H9 (cell line): Measurements from ENCODE around the gene MIPEP. TPM values are rescaled to one million over a fixed set of nuclear protein-coding genes. Genes with fewer than 3 reads are reported as not detected.

Experiments used
- DNase-seq: peaks from one replicate; pipeline ENCODE4 v3.0.0-alpha.2; 2017
- H2AFZ ChIP-seq: one replicate; pipeline ENCODE4 v1.6.1; 2013; ENCODE audit warnings: mild to moderate bottlenecking, low read length, control low read depth, moderate library complexity
- H2AK5ac ChIP-seq: 2 replicates; pipeline ENCODE4 v1.6.1; 2013; ENCODE audit warnings: low read length, control low read depth, mixed read lengths; ENCODE audit not compliant: insufficient read length
- H2BK120ac ChIP-seq: one replicate; pipeline ENCODE4 v1.6.1; 2013; ENCODE audit warnings: low read depth, mild to moderate bottlenecking, low read length, control low read depth, inconsistent platforms; ENCODE audit not compliant: poor library complexity, severe bottlenecking
- H2BK12ac ChIP-seq: 2 replicates; pipeline ENCODE4 v1.6.1; 2013; ENCODE audit warnings: low read length, control low read depth, mixed read lengths, low read depth; ENCODE audit not compliant: insufficient read length
- H2BK15ac ChIP-seq: 2 replicates; pipeline ENCODE4 v1.6.1; 2013; ENCODE audit warnings: low read depth, low read length, control low read depth
- H2BK20ac ChIP-seq: one replicate; pipeline ENCODE4 v1.6.1; 2013; ENCODE audit warnings: low read depth, mild to moderate bottlenecking, low read length, control low read depth, inconsistent platforms; ENCODE audit not compliant: poor library complexity, severe bottlenecking
- H2BK5ac ChIP-seq: 2 replicates; pipeline ENCODE4 v1.6.1; 2013; ENCODE audit warnings: low read length, control low read depth, mixed read lengths; ENCODE audit not compliant: insufficient read length
- H3K14ac ChIP-seq: 2 replicates; pipeline ENCODE4 v1.6.1; 2013; ENCODE audit warnings: low read length, control low read depth; ENCODE audit not compliant: insufficient read depth
- H3K18ac ChIP-seq: 2 replicates; pipeline ENCODE4 v1.6.1; 2013; ENCODE audit warnings: low read depth, mild to moderate bottlenecking, mixed read lengths, low read length, control low read depth; ENCODE audit not compliant: insufficient read length
- H3K23ac ChIP-seq: 2 replicates; pipeline ENCODE4 v1.6.1; 2013; ENCODE audit warnings: low read length, control low read depth, mixed read lengths, low read depth; ENCODE audit not compliant: insufficient read length
- H3K23me2 ChIP-seq: 2 replicates; pipeline ENCODE4 v1.6.1; 2013; ENCODE audit warnings: low read depth, mild to moderate bottlenecking, mixed read lengths, low read length, control low read depth; ENCODE audit not compliant: insufficient read length, poor library complexity, severe bottlenecking
- H3K27ac ChIP-seq: 2 replicates; pipeline ENCODE4 v1.5.1; 2013; ENCODE audit warnings: low read length, control low read depth, mixed read lengths, low read depth; ENCODE audit not compliant: insufficient read length
- H3K27me3 ChIP-seq: 2 replicates; pipeline ENCODE4 v1.6.1; 2013; ENCODE audit warnings: low read length, control low read depth, inconsistent platforms; ENCODE audit not compliant: insufficient read depth
- H3K4ac ChIP-seq: 2 replicates; pipeline ENCODE4 v1.6.1; 2013; ENCODE audit warnings: low read depth, mild to moderate bottlenecking, control low read depth, inconsistent platforms, low read length, moderate library complexity
- H3K4me1 ChIP-seq: 2 replicates; pipeline ENCODE4 v1.6.1; 2013; ENCODE audit warnings: low read length, control low read depth, inconsistent platforms; ENCODE audit not compliant: insufficient read depth
- H3K4me2 ChIP-seq: 2 replicates; pipeline ENCODE4 v1.6.1; 2013; ENCODE audit warnings: low read length, control low read depth, mixed read lengths; ENCODE audit not compliant: insufficient read length, insufficient read depth
- H3K56ac ChIP-seq: 2 replicates; pipeline ENCODE4 v1.6.1; 2013; ENCODE audit warnings: low read depth, mild to moderate bottlenecking, mixed read lengths, low read length, control low read depth; ENCODE audit not compliant: insufficient read length
- H3K79me1 ChIP-seq: 2 replicates; pipeline ENCODE4 v1.6.1; 2013; ENCODE audit warnings: low read depth, mild to moderate bottlenecking, moderate library complexity, low read length, control low read depth, inconsistent platforms; ENCODE audit not compliant: insufficient read depth, poor library complexity, severe bottlenecking
- H3K79me2 ChIP-seq: 2 replicates; pipeline ENCODE4 v1.6.1; 2013; ENCODE audit warnings: low read length, control low read depth, inconsistent platforms; ENCODE audit not compliant: insufficient read depth
- H3K9ac ChIP-seq: 2 replicates; pipeline ENCODE4 v1.6.1; 2013; ENCODE audit warnings: low read length, control low read depth, mixed read lengths; ENCODE audit not compliant: insufficient read length; ENCODE audit errors: extremely low read depth
- H3K9me3 ChIP-seq: one replicate; pipeline ENCODE4 v1.6.1; 2013; ENCODE audit warnings: low read depth, low read length, inconsistent platforms; ENCODE audit not compliant: control insufficient read depth
- H3T11ph ChIP-seq: one replicate; pipeline ENCODE4 v1.6.1; 2013; ENCODE audit warnings: mild to moderate bottlenecking, low read length, control low read depth, inconsistent platforms
- H4K20me1 ChIP-seq: one replicate; pipeline ENCODE4 v1.6.1; 2013; ENCODE audit not compliant: control insufficient read depth, insufficient read length, insufficient read depth
- H4K5ac ChIP-seq: 2 replicates; pipeline ENCODE4 v1.6.1; 2013; ENCODE audit warnings: low read depth, mild to moderate bottlenecking, mixed read lengths, low read length, control low read depth; ENCODE audit not compliant: insufficient read length
- H4K8ac ChIP-seq: replicated peaks from 2 replicates; pipeline ENCODE4 v1.6.1; 2013; ENCODE audit warnings: low read length, control low read depth, mixed read lengths, low read depth; ENCODE audit not compliant: insufficient read length
- H4K91ac ChIP-seq: 2 replicates; pipeline ENCODE4 v1.6.1; 2013; ENCODE audit warnings: low read depth, mild to moderate bottlenecking, moderate library complexity, mixed read lengths, low read length, control low read depth; ENCODE audit not compliant: insufficient read length
- H3K27ac Mint-ChIP-seq, 3 experiments: 2 replicates in 2 of 3; 3 replicates in 1 of 3; pipeline ENCODE4 v1.8.0; 2020 to 2021; ENCODE audit warnings: mixed read lengths in 3 of 3, mild to moderate bottlenecking in 1 of 3, moderate library complexity in 1 of 3
- H3K27me3 Mint-ChIP-seq: 2 replicates; pipeline ENCODE4 v1.8.0; 2021; ENCODE audit warnings: low read depth, mild to moderate bottlenecking, moderate library complexity, mixed read lengths
- H3K36me3 Mint-ChIP-seq, 3 experiments: 2 replicates in 2 of 3; 3 replicates in 1 of 3; pipeline ENCODE4 v1.8.0; 2020 to 2021; ENCODE audit warnings: low read depth in 3 of 3, mixed read lengths in 3 of 3; ENCODE audit not compliant: insufficient read depth in 1 of 3
- H3K4me1 Mint-ChIP-seq, 2 experiments: 2 replicates each; pipeline ENCODE4 v1.8.0; 2020; ENCODE audit warnings: mixed read lengths in 2 of 2
- H3K4me3 Mint-ChIP-seq, 2 experiments: 2 replicates in 1 of 2; 3 replicates in 1 of 2; pipeline ENCODE4 v1.8.0; 2020 to 2021; ENCODE audit warnings: mild to moderate bottlenecking in 2 of 2, mixed read lengths in 2 of 2, moderate library complexity in 1 of 2
- H3K9me3 Mint-ChIP-seq, 2 experiments: 2 replicates in 1 of 2; 3 replicates in 1 of 2; pipeline ENCODE4 v1.8.0; 2020; ENCODE audit warnings: mild to moderate bottlenecking in 2 of 2, mixed read lengths in 2 of 2, moderate library complexity in 1 of 2
- CTCF ChIP-seq: fragments of 200-600 bp; sonication (generic); conservative IDR thresholded peaks from 3 replicates; pipeline ENCODE4 v1.8.0; 2021; ENCODE audit warnings: antibody characterized with exemption, mild to moderate bottlenecking
- WGBS: extraction: QIAGEN DNeasy Blood & Tissue Kit; methylation state at CpG from one replicate; pipeline ENCODE4 v1.1.7; 2013; ENCODE audit warnings: missing lambda C conversion rate, low lambda C conversion rate, mixed read lengths; ENCODE audit not compliant: insufficient read length; ENCODE audit errors: extremely low coverage; 5-methylcytosine and 5-hydroxymethylcytosine counted together
- total RNA-seq: library from RNA; stranded (reverse); gene quantifications from 2 replicates; pipeline ENCODE4 v1.2.1, GENCODE V29; 2021

The MIPEP gene
- total RNA-seq, 1 experiment from 2014 or later = 18.5 TPM

- Histone ChIP-seq H3K18ac (no peak overlapping the region), H4K5ac (no peak overlapping the region), H4K91ac (no peak overlapping the region), H4K8ac (no peak overlapping the region), H3K79me2 (no peaks in the 10 kb centered on the region), H3K27ac (no peak overlapping the region), H3K14ac (no peak overlapping the region), H2BK5ac (no peak overlapping the region), H2BK15ac (no peak overlapping the region), H3K27me3 (no peaks in the 10 kb centered on the region), H4K20me1 (no peaks in the 10 kb centered on the region), H3K56ac (no peak overlapping the region), H3K4me2 (no peak overlapping the region), H3T11ph (no peak overlapping the region), H3K4me1 (no peaks in the 10 kb centered on the region), H3K79me1 (no peaks in the 10 kb centered on the region), H2BK20ac (no peak overlapping the region), H3K9me3 (no peaks in the 10 kb centered on the region), H3K23me2 (no peaks in the 10 kb centered on the region), H3K4ac (no peak overlapping the region), H2AK5ac (no peak overlapping the region), H3K9ac (no peak overlapping the region), H2AFZ (no peak overlapping the region), H3K23ac (no peak overlapping the region), H2BK12ac (no peak overlapping the region), H2BK120ac (no peak overlapping the region)
- DNase-seq = no peak
- H3K4me1 Mint-ChIP-seq = peaks cover 15 to 17% of the 10 kb centered on the region in 2 experiments
- H3K9me3 Mint-ChIP-seq = peaks cover 0 to 4% of the 10 kb centered on the region in 2 experiments; a peak in 3 of 5 replicates
- H3K27ac Mint-ChIP-seq = no peak overlapping the region
- no CpG with 5 or more reads among the region's 10 CpGs for WGBS
- H3K36me3 Mint-ChIP-seq = peaks cover 0 to 4% (median 0%) of the 10 kb centered on the region in 3 experiments; a peak in 3 of 7 replicates
- no peaks in the 10 kb centered on the region; the same call in 1 of the 2 replicates for H3K27me3 Mint-ChIP-seq
- no peak for TF ChIP-seq CTCF
- no peak overlapping the region for H3K4me3 Mint-ChIP-seq
Measured at GRCh38 chr13:23789576-23790346, 99.4 kb downstream of the MIPEP start.
